BE2C (cell line): ENCODE measurements around the gene MPPE1.
"Not testable (repeated sequence)": the region's sequence is repeated elsewhere in the genome, so short reads cannot be mapped to it uniquely, and the experiment has no call there.

ENCODE experiments used
- DNase-seq: peaks from one replicate; pipeline ENCODE4 v3.0.0-alpha.2; 2020
- H3K27me3 ChIP-seq: fragments of 250-450 bp; sonication (Bioruptor Pico); 2 replicates; pipeline ENCODE4 v1.5.1; 2020; ENCODE audit warnings: mild to moderate bottlenecking
- H3K36me3 ChIP-seq: fragments of 250-450 bp; sonication (Bioruptor Pico); 2 replicates; pipeline ENCODE4 v1.5.1; 2020; ENCODE audit warnings: mild to moderate bottlenecking
- H3K4me1 ChIP-seq: fragments of 250-450 bp; sonication (Bioruptor Pico); 2 replicates; pipeline ENCODE4 v1.5.1; 2020
- H3K4me3 ChIP-seq: 2 replicates; pipeline ENCODE4 v1.5.1; 2011; ENCODE audit warnings: low read depth, low read length
- H3K9me3 ChIP-seq: fragments of 250-450 bp; sonication (Bioruptor Pico); 2 replicates; pipeline ENCODE4 v1.5.1; 2020
- CTCF ChIP-seq: IDR thresholded peaks from 2 replicates; pipeline ENCODE4 v1.5.1; 2012; ENCODE audit warnings: mild to moderate bottlenecking, low read depth, low read length

MPPE1 gene

GRCh38 chr18:11927497-11927896 lies 19.4 kb upstream of the MPPE1 start:
- Histone ChIP-seq H3K4me3 (no peak overlapping the region), H3K36me3 (no peaks in the 10 kb centered on the region), H3K4me1 (no peaks in the 10 kb centered on the region), H3K27me3 (no peaks in the 10 kb centered on the region), H3K9me3 (no peaks in the 10 kb centered on the region)
- TF ChIP-seq CTCF: no peak
- DNase-seq: no peak

GRCh38 chr18:11925800-11926481 lies 17.8 kb upstream of the MPPE1 start:
- no peak for TF ChIP-seq CTCF
- DNase-seq: no peak
- Histone ChIP-seq H3K36me3 (no peaks in the 10 kb centered on the region), H3K27me3 (no peaks in the 10 kb centered on the region), H3K4me1 (no peaks in the 10 kb centered on the region), H3K9me3 (no peaks in the 10 kb centered on the region), H3K4me3 (no peak overlapping the region)

- TF ChIP-seq CTCF: no peak
- no peaks in the 10 kb centered on the region for H3K9me3 ChIP-seq
- DNase-seq: no peak
- no peaks in the 10 kb centered on the region for H3K27me3 ChIP-seq
- no peaks in the 10 kb centered on the region for H3K36me3 ChIP-seq
- H3K4me1 ChIP-seq: no peaks in the 10 kb centered on the region
- H3K4me3 ChIP-seq: no peak overlapping the region
Measured at GRCh38 chr18:11923450-11923849, 15.3 kb upstream of the MPPE1 start.

GRCh38 chr18:11919522-11919921 lies 11.4 kb upstream of the MPPE1 start:
- H3K4me1 ChIP-seq, DNase-seq, H3K27me3 ChIP-seq, H3K9me3 ChIP-seq, H3K36me3 ChIP-seq, H3K4me3 ChIP-seq: not testable (repeated sequence)

GRCh38 chr18:11916880-11917279 lies 8.8 kb upstream of the MPPE1 start:
- H3K36me3 ChIP-seq, H3K4me3 ChIP-seq, H3K4me1 ChIP-seq, H3K9me3 ChIP-seq, DNase-seq, H3K27me3 ChIP-seq: not testable (repeated sequence)

GRCh38 chr18:11909591-11910026 lies 1.5 kb upstream of the MPPE1 start:
- Histone ChIP-seq H3K4me3 (no peak overlapping the region), H3K9me3 (no peaks in the 10 kb centered on the region), H3K36me3 (no peaks in the 10 kb centered on the region), H3K4me1 (no peaks in the 10 kb centered on the region), H3K27me3 (no peaks in the 10 kb centered on the region)
- no peak for DNase-seq
- TF ChIP-seq CTCF: no peak

- H3K36me3 ChIP-seq: no peaks in the 10 kb centered on the region
- TF ChIP-seq CTCF: no peak
- DNase-seq: no peak
- H3K4me1 ChIP-seq: no peaks in the 10 kb centered on the region
- H3K27me3 ChIP-seq: no peaks in the 10 kb centered on the region
- H3K4me3 ChIP-seq: peak overlapping the region; percentile 67
- H3K9me3 ChIP-seq: no peaks in the 10 kb centered on the region
Measured at GRCh38 chr18:11909061-11909455, 941 bp upstream of the MPPE1 start.
